BJ (cell line): ENCODE data around the gene CDKAL1. TPM values are rescaled to one million over a fixed set of nuclear protein-coding genes. Genes with fewer than 3 reads are reported as not detected.

Experiments
- CTCF ChIA-PET: fragments of 350-600 bp; formaldehyde crosslinking; extraction: SDS; loops from one replicate; lab custom pipeline; 2021; ENCODE audit warnings: antibody characterized with exemption, inconsistent platforms; lab: Yijun Ruan, JAX
- POLR2A ChIA-PET: fragments of 300-600 bp; sonication (Branson Sonifier 250); formaldehyde crosslinking; extraction: SDS; loops from one replicate; lab custom pipeline; 2021; ENCODE audit warnings: antibody characterized with exemption; lab: Charles Lee
- DNase-seq: peaks from one replicate; pipeline ENCODE4 v3.0.0-alpha.2; 2011; ENCODE audit warnings: low read depth
- H3K27me3 ChIP-seq: 2 replicates; pipeline ENCODE4 v1.6.0; 2011; ENCODE audit warnings: low read length; ENCODE audit not compliant: control insufficient read depth, insufficient read depth
- H3K36me3 ChIP-seq: 2 replicates; pipeline ENCODE4 v1.5.1; 2011; ENCODE audit warnings: low read length; ENCODE audit not compliant: control insufficient read depth, insufficient read depth
- H3K4me3 ChIP-seq: 2 replicates; pipeline ENCODE4 v1.5.1; 2011; ENCODE audit warnings: low read depth, mild to moderate bottlenecking, control low read depth, low read length
- polyA plus RNA-seq: library from polyadenylated mRNA; depleted of rRNA; stranded (reverse); fragments of >200 nt; gene quantifications from 2 replicates; pipeline ENCODE4 v1.2.3, GENCODE V29; 2011
- TF ChIP-seq, protein P1 (sequence below): IDR thresholded peaks from 2 replicates; pipeline ENCODE4 v1.5.1; 2011; ENCODE audit warnings: low read depth, mild to moderate bottlenecking, control low read depth, inconsistent platforms, low read length, moderate library complexity; ENCODE audit not compliant: insufficient read depth

CDKAL1 gene
- polyA plus RNA-seq, 1 experiment: 3.8 TPM

DNA sequence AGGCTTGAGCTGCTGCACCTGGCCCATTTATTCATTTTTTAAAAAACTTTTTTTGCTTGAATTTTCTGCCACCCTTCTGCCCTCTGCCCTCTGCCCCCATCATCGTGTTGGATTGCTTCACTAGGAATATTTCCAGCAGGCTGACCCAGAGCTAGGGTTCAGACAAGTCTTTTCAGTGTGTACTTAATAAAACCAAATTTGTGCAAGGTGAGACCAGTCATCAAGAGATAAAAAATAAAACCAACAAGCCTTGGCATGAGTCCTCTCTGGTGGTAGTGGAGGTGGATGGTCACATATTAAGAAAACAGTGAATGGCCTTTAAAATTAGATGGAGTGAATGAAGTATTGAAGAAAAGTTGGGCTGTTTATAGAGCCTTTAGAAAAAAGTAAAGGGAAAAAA is 239.6 kb downstream of the CDKAL1 start:
- TF ChIP-seq, protein P1, sequence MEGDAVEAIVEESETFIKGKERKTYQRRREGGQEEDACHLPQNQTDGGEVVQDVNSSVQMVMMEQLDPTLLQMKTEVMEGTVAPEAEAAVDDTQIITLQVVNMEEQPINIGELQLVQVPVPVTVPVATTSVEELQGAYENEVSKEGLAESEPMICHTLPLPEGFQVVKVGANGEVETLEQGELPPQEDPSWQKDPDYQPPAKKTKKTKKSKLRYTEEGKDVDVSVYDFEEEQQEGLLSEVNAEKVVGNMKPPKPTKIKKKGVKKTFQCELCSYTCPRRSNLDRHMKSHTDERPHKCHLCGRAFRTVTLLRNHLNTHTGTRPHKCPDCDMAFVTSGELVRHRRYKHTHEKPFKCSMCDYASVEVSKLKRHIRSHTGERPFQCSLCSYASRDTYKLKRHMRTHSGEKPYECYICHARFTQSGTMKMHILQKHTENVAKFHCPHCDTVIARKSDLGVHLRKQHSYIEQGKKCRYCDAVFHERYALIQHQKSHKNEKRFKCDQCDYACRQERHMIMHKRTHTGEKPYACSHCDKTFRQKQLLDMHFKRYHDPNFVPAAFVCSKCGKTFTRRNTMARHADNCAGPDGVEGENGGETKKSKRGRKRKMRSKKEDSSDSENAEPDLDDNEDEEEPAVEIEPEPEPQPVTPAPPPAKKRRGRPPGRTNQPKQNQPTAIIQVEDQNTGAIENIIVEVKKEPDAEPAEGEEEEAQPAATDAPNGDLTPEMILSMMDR: no peak
- H3K36me3 ChIP-seq: no peaks in the 10 kb centered on the region
- CTCF ChIA-PET: no interaction called here
- H3K4me3 ChIP-seq: no peak overlapping the region
- POLR2A ChIA-PET: no interaction called here
- no peak for DNase-seq
- no peaks in the 10 kb centered on the region for H3K27me3 ChIP-seq

GRCh38 chr6:20775981-20776380 is 241.7 kb downstream of the CDKAL1 start:
- H3K4me3 ChIP-seq: no peak overlapping the region
- TF ChIP-seq, protein P1: no peak
- ChIA-PET CTCF (no interaction called here), POLR2A (no interaction called here)
- H3K27me3 ChIP-seq: no peaks in the 10 kb centered on the region
- DNase-seq: no peak
- no peaks in the 10 kb centered on the region for H3K36me3 ChIP-seq

DNA sequence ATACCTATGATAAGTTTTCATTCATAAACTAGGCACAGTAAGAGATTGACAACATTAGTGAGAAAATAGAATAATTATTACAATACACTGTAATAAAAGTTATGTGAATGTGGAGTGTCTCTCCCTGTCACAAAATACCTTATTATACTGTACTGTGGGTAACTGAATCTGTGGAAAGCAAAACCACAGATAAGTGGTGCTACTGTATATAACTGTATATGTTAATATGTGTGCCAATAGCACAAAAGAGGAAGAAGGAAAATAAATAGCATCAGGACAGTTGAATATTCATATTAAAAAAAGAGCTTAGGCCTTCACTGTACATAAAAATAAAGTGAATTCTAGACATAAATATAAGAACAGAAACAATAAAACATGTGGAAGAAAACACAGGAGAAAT is 243.5 kb downstream of the CDKAL1 start:
- TF ChIP-seq, protein P1: no peak
- Histone ChIP-seq H3K36me3 (no peaks in the 10 kb centered on the region; the same call in 1 of the 2 replicates), H3K4me3 (no peak overlapping the region), H3K27me3 (no peaks in the 10 kb centered on the region)
- ChIA-PET CTCF (no interaction called here), POLR2A (no interaction called here)
- no peak for DNase-seq

DNA sequence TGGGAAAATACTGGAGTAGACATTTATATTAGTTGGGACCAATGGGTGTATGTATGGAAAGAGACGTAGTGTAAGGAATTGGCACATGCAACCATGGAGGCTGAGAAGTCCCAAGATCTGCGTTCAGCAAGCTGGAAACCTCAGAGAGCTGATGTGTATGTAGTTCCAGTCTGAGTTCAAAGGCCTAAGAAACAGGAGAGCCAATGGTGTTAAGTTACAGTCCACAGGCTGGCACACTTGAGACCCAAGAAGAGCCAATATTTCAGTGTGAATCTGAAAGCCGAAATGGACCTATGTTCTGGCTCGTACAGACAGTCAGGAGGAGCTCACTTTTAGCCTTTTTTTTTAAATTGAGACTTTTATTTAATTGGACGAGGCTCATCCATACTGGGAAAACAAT is 244.2 kb downstream of the CDKAL1 start:
- Histone ChIP-seq H3K27me3 (no peaks in the 10 kb centered on the region), H3K36me3 (no peaks in the 10 kb centered on the region; the same call in 1 of the 2 replicates), H3K4me3 (no peak overlapping the region)
- TF ChIP-seq, protein P1: no peak
- CTCF ChIA-PET: no interaction called here
- DNase-seq: no peak
- POLR2A ChIA-PET: no interaction called here

GRCh38 chr6:20778912-20779311 is 244.7 kb downstream of the CDKAL1 start:
- Histone ChIP-seq H3K4me3 (no peak overlapping the region), H3K36me3 (no peaks in the 10 kb centered on the region; the same call in 1 of the 2 replicates), H3K27me3 (no peaks in the 10 kb centered on the region)
- ChIA-PET CTCF (interaction anchor here (0.6 kb wide), 1 partner anchor 363 kb away, joined by 3 read pairs; no protein-coding TSS in a partner anchor), POLR2A (no interaction called here)
- TF ChIP-seq, protein P1: no peak
- no peak for DNase-seq
